ENCODE data around the gene SRRM3.
"Not testable (repeated sequence)": the region's sequence is repeated elsewhere in the genome, so short reads cannot be mapped to it uniquely, and the experiment has no call there.

The SRRM3 gene

DNA sequence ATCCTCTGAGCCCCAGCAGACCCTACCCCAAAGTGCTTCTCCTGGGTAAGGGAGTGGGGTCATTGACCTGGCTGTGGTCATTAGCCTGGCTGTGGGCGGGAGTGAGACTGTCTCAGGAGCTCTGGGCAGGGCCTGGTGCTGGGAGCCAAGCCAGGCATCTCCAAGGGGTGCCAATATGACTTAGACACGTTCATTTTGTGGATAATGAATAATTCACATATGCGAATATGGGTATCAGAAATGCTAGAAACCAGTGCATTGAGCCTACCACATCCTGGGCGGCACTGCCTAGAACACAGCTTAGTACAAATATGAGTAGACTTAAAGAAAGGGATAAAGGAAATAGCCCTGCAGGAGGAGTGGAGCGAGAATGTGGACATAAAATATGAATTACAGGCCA, 14.4 kb upstream of the SRRM3 start:
- DNase-seq (ENCODE audit: low read depth in 1 of 2, low spot score in 1 of 2) = no peak

DNA sequence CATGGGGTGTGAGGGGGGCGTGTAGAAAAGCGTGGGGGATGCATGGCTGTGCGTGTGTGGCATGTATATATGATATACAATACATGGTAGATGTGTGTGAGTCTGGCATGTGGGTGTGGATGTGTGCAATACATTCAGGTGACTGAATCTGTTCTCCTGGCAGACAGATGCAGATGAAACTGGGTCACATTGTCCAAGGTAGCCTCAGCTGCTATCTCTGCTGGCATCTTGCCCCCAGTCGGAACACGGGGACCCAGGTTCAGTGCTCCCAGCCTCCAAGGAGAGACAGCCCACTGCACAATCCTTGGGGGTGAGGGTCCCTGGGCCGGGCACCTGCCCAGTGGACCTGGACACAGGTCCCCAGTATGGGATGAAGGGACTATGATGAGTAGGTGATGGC, 12.4 kb upstream of the SRRM3 start:
- no peak for DNase-seq (ENCODE audit: low read depth in 1 of 2, low spot score in 1 of 2)

DNA sequence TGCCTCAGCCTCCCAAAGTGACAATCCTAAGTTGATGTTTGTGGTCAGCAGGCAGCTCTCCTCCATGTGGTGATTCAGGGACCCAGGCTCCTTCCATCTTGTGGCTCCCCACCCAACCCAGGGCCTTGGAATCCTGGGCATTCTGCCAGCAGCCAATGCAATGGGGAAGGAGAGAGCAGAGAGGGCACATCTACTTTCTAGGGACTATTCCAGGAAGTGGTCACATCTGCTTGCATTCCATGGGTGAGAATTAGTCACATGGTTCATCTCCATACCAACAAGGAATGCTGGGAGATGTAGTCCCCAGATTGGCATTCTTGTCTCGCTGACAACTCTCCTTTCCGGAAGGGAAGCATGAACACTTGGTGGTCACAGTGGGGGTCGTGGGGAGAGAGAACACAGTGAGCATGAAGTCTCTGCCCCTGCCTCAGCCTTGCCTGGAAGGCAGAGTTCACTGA, 9.9 kb upstream of the SRRM3 start:
- DNase-seq (ENCODE audit: low read depth in 1 of 2, low spot score in 1 of 2) = no peak

DNA sequence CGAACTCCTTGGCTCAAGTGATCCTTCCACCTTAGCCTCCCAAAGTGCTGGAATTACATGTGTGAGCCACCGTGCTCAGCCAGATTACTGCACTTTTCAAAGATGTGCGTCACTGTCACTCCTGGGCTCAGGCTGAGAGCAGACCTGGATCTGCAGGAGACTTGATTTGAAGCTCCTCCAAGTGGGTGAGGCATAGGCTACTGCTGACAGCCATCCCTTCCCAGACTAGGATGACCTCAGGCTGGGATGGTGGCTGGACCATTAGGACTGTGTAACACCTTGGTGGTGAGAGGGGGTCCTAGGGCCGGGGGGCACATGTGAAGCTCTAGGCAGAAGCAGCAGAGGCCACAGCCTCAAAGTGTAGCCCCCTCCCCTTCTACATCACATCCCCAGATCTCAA, 8.2 kb upstream of the SRRM3 start:
- DNase-seq (ENCODE audit: low read depth in 1 of 2, low spot score in 1 of 2) = no peak

DNA sequence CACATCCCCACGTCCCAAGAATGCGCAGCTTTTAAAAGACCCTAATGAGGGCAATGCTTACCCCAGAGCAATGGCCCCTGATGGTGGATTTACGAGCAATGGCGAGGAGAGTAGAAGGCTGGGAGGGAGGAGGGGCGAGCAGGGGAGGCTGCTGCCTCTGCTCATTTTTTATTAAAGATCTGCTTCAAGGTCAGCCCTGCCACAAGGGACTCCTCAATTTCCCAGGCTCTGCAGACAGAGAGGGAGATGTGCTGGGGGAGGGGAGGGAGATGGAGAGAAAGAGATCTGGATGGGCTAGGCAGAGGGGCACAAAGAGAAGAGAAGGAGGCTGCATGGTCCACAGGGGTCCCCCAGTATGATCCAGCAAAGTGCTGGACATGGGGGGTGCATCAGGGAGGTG, 7.8 kb upstream of the SRRM3 start:
- DNase-seq (ENCODE audit: low read depth in 1 of 2, low spot score in 1 of 2) = no peak

DNA sequence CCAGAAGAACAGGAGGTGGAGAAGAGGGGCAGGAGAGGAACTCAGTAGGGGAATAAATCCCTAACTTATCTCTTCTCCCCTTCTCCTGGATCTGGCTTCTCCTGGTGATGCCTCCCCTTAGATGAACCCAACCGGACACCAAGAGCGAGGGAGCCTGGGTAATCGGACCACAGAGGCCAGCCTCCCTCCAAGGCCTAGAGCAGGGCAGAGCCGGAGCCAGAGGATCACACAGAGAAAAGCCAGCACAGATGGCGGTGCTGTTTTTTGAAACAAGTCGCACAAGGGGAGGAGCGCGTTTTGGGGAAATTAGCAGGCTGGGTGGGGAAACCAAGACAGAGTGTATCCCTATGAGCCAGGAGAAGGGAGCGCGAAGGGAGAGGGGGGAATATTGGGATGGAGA, 4.9 kb upstream of the SRRM3 start:
- no peak for DNase-seq (ENCODE audit: low read depth in 1 of 2, low spot score in 1 of 2)

DNA sequence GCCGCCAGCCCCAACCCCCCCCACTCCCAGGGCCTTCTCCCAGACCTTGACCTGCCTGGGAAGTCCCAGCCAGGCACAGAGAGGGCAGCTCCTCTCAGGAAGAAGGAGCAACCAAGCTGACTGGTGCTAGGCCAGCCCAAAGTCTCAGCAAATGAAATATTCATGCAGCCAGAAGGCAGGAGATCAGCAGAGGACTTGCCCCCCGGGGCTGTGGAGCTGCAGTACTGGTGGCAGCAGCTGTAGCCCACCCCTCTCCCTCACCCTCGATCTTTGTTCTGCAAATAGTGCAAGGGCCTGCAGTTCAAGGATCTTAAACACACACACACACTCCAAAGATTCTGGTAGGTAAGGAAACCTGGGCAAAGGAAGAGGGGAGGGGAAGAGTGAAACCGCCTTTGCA, 3.5 kb upstream of the SRRM3 start:
- no peak for DNase-seq (ENCODE audit: low read depth in 1 of 2, low spot score in 1 of 2)

DNA sequence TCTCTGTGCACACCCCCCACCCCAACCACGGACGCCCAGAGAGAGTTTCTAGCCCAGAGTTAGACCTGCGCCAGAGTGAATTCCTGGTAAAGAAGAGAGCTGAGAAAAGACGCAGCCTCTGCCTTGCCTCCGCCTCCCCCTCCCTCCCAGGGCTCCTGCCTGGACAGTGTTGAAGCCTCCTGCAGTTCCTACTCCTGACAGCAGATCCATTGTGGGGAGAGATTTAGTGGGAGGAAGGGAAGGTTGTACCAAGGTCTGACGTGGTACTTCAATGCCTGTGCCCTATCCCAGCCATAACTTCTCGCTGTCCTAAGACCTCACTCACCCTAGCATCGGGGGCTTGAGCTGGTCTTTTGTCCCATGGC, 952 bp downstream of the SRRM3 start:
- no peak for DNase-seq (ENCODE audit: low read depth in 1 of 2, low spot score in 1 of 2)

DNA sequence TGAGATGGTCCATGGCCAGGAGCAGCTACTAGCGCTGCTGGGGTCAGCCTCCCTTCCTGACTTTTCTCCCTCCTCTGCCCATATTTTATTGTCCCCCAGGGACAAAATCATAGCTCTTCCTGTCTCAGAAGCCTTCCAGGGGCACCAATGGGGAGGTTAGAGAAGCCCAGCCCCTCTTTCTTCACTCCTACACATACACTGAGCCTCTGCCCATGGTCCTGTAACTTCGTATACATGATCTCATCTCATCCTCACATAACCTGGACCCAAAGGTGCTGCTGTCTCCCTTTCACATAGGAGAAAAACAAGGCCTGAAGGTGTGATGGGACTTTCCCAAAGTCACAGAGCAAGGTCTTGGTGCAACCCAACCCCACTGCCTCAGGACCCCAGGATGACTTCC, 2.5 kb downstream of the SRRM3 start:
- no peak for DNase-seq (ENCODE audit: low read depth in 1 of 2, low spot score in 1 of 2)

DNA sequence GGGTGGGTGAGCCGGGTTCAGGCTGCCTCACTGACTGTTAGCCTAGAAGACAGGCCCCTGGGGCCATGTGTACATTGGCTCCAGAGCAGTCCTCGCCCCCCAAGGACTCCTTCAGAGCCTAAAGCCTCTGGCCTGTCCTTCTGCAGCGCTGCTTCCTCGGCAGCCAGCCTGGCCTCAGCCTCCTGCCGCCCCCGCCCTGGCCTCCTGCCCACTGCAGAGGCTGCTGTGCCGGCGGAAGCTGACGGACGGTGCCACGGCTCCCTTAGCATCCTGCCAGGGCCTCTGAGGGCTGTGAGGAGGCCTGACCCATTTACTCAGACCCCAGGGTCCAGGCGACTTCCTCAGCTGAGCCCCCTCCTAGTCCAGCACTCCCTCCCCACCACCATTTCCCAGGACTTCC, 4.9 kb downstream of the SRRM3 start:
- DNase-seq (ENCODE audit: low read depth in 1 of 2, low spot score in 1 of 2) = no peak

DNA sequence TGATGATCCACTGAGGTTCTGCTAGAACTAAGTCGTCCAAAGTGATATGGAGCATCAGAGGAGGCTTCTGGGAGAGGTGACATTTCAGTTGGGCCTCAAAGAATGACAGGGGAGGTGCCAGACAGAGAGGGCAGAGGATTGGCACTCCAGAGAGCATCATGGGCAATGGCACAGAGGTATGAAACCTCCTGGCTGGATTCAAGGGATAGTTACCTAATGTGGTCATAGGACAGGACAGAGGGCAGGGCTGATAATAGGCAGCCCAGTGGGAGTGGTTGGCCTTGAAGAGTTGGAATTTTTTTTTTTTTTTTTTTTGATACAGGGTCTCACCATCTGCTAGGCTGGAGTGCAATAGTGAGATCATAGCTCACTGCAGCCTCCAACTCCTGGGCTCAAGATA, 7.6 kb downstream of the SRRM3 start:
- DNase-seq (ENCODE audit: low read depth in 1 of 2, low spot score in 1 of 2) = no peak

DNA sequence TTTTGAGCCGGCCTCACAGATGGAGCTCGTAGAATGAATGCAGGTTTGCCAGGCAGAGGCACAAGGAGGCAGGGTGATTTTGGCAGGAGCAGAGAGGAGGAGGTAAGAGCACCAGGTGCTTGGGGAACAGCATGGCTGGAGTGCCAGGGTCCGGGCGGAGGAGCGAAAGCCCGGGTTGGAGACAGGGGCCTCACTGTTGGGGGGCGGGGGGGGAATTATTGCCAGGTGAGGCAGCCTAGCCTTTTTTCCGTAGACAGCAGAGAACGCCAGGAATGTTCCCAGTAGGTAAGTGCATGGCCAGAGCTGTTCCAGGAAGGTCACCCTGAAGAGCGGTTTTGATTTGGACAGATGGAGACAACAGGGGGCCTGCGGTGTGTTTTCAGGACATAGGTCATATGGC, 9.5 kb downstream of the SRRM3 start:
- DNase-seq (ENCODE audit: low read depth in 1 of 2, low spot score in 1 of 2) = no peak

DNA sequence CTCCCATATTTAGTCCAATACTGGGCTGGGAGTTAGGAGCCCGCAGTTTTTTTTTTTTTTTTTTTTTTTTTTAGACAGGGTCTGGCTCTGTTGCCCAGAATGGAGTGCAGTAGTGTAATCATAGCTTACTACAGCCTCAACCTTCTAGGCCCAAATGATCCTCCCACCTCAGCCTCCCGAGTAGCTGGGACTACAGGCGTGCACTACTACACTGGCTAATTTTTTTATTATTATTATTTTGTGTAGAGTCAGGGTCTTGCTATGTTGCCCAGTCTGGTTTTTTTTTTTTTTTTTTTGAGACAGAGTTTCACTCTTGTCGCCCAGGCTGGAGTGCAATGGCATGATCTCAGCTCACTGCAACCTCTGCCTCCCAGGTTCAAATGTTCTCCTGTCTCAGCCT, 13.7 kb downstream of the SRRM3 start:
- not testable (repeated sequence) for DNase-seq (ENCODE audit: low read depth in 1 of 2, low spot score in 1 of 2)

DNA sequence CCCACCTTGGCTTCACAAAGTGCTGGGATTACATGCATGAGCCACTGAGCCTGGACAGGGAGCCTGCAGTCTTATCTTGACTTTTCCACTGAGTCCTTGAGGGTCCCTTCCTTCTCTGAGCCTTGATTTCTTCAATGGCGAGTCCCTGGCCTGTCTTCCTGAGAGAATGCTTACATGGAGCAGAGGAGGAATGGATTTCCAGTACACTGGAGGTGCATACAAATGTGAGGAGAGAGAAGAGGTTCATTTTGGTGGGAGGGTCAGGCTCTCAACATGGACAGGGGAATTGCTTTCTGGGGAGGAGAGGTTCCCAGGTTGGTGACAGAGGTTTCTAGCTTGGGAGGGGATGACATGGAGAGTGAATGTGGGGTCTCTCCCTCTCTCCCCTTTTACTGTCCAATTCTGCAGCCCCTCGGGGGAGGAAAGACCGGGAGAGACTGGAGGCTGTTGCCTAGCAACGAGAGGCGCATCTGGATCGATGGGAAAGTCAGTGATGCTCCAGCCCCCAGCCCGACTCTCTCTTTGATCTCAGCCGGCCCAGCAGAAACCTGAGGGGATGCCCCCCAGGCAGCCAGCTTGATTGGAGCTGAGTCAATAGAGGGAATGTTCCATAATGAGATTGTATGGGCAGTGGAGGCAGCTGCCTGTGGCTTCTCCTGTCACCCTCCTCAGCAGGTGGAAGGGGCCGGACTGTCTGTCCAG, 14.8 kb downstream of the SRRM3 start:
- no peak for DNase-seq (ENCODE audit: low read depth in 1 of 2, low spot score in 1 of 2)

DNA sequence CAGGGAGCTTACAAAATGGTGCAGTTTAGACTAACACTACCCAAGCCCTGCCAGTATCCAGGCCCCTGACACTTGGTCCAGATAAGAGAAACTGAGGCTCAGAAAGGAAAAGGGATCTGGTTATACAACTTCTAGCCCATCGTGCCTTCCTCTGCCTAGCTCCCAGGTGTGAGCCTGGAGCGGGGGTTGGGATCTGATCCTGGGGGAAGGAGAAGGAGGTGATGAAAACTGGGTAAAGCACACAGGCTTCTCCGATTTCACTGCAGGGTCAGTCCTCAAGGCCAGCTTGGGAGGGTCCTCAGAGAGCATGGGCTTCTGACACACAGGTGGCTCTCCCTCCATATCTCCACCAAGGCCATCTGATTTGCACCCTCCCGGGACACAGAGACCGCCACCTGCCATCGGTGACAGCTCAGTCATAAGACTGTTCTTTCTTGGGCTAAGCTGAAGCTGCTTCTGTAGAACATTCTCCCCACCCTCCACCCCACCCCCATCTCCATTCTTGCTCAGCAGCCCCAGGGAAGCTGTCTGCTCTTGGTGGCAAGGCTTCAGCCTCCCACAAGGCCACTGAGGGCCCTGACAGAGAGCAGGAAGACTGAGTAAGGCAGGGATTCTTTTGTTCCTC, 16.4 kb downstream of the SRRM3 start:
- no peak for DNase-seq (ENCODE audit: low read depth in 1 of 2, low spot score in 1 of 2)

DNA sequence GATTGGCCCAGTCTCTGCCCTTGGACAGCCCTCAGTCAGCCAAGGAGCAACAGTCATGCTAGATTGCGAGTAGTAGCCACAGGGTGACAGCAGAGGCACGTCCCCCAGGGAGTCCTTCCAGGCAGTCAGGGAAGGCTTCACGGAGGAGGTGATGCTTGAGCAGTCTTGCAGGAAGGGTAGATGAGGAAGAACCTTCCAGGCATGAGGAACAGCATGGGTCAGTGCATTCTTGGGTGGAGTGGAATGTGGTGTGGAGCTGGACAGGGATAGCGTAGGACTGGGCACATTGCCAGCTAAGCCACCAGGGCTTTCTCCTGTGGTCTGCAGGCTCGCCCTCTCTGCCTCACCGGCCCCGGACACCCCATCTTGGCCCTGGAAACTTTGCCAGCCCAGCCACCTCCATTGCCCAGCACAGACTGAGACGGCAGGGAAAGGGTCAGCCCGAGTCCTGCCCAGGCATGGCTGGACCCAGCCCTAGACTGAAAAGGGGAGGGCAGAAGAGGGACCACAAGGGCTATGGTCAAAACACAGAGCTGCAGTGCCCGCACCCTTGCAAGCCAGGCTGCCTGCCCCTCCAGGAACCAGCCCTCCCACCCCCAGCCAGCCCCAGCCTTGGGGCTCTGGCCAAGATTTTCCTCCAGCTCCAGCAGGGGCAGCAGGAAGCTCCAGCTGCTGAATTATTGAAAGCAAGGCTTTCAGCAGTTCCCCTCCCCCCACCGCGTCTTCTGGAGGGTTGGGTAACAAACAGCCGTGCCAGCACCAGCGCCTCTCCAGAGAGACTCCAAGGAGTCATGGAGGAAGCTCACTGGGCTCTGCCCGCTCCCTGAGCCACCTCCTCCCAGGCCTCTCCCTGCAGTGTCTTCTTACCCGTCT, 18.7 kb downstream of the SRRM3 start:
- no peak for DNase-seq (ENCODE audit: low read depth in 1 of 2, low spot score in 1 of 2)

DNA sequence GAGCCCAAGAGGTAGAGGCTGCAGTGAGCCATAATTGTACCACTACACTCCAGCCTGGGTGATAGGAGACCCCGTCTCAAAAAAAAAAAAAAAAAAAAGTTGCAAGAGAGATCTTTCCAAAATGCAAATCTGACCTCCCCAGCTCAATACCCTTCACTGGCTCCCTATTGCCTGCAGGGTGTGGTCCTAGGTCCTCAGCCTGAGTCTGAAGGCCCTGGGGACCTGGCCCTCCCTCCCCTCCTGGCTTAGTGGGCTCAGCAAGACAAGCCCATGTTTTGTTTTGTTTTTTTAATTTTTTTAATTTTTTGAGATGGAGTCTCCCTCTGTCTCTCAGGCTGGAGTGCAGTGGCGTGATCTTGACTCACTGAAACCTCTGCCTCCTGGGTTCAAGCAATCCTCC, 20.6 kb downstream of the SRRM3 start:
- no peak for DNase-seq (ENCODE audit: low read depth in 1 of 2, low spot score in 1 of 2)

DNA sequence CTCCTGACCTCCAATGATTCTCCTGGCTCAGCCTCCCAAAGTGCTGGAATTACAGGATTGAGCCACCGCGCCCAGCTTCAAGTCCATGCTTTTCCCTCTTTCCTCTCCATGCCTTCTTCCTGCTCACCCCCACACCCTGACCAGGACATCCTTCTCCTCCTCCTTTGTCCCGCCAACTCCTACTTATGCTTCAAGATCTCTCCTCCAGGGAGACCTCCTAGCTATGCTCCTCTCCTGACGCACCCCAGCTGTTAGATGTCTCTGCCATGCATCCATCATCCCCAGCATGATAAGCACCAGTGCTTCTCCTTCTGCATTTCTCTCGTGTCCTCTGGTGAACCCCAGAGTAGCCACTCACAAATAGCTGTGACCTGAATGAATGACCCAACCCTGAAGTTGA, 21.1 kb downstream of the SRRM3 start:
- no peak for DNase-seq (ENCODE audit: low read depth in 1 of 2, low spot score in 1 of 2)

DNA sequence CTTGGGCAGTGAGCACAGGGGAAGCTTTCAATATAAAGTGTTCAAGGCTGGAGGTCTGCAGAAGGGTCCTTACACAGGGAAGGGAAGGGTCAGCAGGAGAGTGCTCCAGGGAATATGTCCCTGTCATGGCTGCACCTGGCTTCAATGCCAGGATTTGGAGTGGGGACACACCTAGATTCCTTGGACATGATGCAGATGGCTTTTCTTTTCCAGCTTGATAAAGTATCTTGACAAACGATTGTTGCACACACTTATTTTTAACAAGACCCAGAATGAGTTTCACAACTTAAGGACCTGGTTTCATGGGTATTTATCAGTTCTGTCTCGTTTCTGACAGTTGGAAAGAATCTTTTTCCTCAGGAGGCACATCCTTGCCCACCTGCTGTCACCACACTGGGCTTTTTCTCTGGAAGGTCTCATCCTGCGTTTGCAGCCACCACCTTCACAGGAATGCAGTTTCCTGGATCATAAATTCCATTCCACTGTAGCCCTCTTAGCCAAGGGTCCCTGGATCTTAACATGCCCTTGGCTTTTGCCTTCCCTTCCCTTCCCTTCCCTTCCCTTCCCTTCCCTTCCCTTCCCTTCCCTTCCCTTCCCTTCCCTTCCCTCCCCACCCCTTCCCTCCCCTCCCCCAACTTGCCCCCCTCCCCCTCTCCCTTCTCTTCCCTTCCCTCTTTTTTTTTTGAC, 21.7 kb downstream of the SRRM3 start:
- DNase-seq (ENCODE audit: low read depth in 1 of 2, low spot score in 1 of 2) = no peak

DNA sequence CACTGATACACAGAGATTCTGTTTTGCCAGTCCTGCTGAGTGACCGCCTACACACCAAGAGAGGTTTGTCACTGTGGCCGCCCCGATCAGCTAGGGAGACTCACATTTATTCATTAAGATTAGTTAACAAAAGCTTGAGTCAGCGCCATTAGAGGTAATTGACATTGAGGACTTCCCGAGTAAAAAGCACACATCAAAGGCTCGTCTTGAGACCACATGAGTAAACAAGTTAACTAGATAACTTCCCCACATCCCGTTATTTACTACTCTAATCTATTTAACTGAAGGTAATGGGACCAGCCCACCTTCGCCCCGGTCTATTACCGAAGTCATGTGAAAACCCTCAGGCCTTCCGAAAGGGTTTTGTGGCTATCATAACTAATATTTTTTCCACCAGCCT, 23.0 kb downstream of the SRRM3 start:
- no peak for DNase-seq (ENCODE audit: low read depth in 1 of 2, low spot score in 1 of 2)

DNA sequence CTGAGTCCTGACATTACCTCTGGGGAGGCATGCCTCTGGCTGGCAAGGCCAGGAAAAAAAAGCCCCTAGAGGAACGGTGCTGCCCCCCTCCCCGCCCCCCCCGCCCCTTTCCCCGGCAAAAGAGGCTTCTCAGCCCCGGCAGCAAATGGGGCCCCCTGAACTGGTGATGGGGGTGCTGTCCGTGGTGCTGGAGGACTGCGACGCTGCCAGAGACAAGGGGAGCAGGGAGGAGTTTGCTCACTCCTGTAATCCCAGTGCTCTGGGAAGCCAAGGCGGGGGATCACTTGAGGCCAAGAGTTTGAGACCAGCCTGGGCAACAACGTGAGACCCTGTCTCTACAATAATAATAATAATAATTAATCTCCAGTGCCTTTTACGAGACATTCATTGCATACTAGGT, 23.7 kb downstream of the SRRM3 start:
- DNase-seq (ENCODE audit: low read depth in 1 of 2, low spot score in 1 of 2) = no peak

DNA sequence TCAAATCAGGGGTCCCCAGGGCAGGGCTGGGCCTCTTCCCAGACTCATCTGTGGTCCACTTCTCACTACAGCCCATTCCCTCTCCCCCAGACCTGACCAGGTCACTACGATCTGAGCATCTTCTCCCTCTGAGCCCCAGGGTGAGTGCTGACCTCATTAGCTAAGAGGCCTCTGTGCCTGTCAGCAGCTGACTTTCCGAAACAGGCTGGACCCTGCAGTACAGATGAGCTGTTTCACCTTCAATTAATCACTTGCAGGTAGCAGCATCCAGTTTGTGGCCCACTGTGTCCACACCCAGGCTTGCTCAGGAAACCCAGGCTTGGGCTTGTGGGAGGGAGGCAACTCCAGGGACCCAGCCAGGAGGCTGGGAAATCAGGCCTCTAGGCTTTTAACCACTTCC, 24.3 kb downstream of the SRRM3 start:
- DNase-seq (ENCODE audit: low read depth in 1 of 2, low spot score in 1 of 2) = no peak

Measured in activated CD4-positive, alpha-beta T cell treated with anti-CD3 and anti-CD28 coated beads, Interleukin-2, amount 50 U/mL, for 24 hours (primary cell).